K562 (cell line): Measurements from ENCODE around the gene TCHP. TPM values are rescaled to one million over a fixed set of nuclear protein-coding genes. Genes with fewer than 3 reads are reported as not detected.

Experiments
- BRD9 ChIP-seq: fragments of 450-650 bp; IDR thresholded peaks from 2 replicates; pipeline ENCODE4 v1.6.1; 2018; ENCODE audit warnings: low read depth; ENCODE audit not compliant: partially characterized antibody
- DIDO1 ChIP-seq: fragments of 450-650 bp; IDR thresholded peaks from 2 replicates; pipeline ENCODE4 v1.6.1; 2016; ENCODE audit warnings: low read depth, missing biosample characterization, missing genetic modification characterization
- FOXP4 ChIP-seq: sonication (generic); formaldehyde crosslinking; IDR thresholded peaks from 2 replicates; pipeline ENCODE4 v1.8.0; 2022; ENCODE audit warnings: mild to moderate bottlenecking, missing genetic modification reagents, borderline replicate concordance
- HNRNPK ChIP-seq: fragments of 200-400 bp; formaldehyde crosslinking; IDR thresholded peaks from one replicate; pipeline ENCODE4 v1.6.1; 2018; ENCODE audit warnings: mild to moderate bottlenecking, low read depth, low read length; ENCODE audit not compliant: poor library complexity, severe bottlenecking
- HOMEZ ChIP-seq: fragments of 250-450 bp; sonication (Bioruptor Pico); IDR thresholded peaks from 2 replicates; pipeline ENCODE4 v1.4.0; 2020; ENCODE audit warnings: mild to moderate bottlenecking, moderate library complexity
- KAT7 ChIP-seq: sonication (generic); formaldehyde crosslinking; IDR thresholded peaks from 2 replicates; pipeline ENCODE4 v1.8.0; 2022; ENCODE audit warnings: missing genetic modification reagents, mild to moderate bottlenecking, borderline replicate concordance
- KLF16 ChIP-seq: IDR thresholded peaks from 2 replicates; pipeline ENCODE4 v1.6.1; 2016; ENCODE audit warnings: antibody characterized with exemption
- MED1 ChIP-seq: sonication (generic); formaldehyde crosslinking; IDR thresholded peaks from 2 replicates; pipeline ENCODE4 v1.8.1; 2023; ENCODE audit warnings: missing genetic modification reagents, borderline replicate concordance
- PRPF4 ChIP-seq: fragments of 200-400 bp; formaldehyde crosslinking; IDR thresholded peaks from one replicate; pipeline ENCODE4 v1.6.1; 2017; ENCODE audit warnings: low read length, low read depth, mild to moderate bottlenecking; ENCODE audit not compliant: insufficient read depth, poor library complexity, severe bottlenecking
- SREBF1 ChIP-seq: fragments of 150-350 bp; IDR thresholded peaks from 2 replicates; pipeline ENCODE4 v1.6.1; 2014; ENCODE audit warnings: antibody characterized with exemption, low read depth, low read length, borderline replicate concordance
- WHSC1 ChIP-seq: IDR thresholded peaks from one replicate; pipeline ENCODE4 v1.6.1; 2012; ENCODE audit warnings: low read length, control low read depth, inconsistent platforms
- ZNF551 ChIP-seq: fragments of 250-450 bp; sonication (Bioruptor Pico); IDR thresholded peaks from 2 replicates; pipeline ENCODE4 v1.5.0; 2021; ENCODE audit warnings: mild to moderate bottlenecking, moderate library complexity
- ZNF766 ChIP-seq: fragments of 200-800 bp; sonication (Bioruptor generic); conservative IDR thresholded peaks from 2 replicates; pipeline ENCODE4 v1.6.1; 2016; ENCODE audit warnings: missing genetic modification characterization, missing compliant biosample characterization
- polyA plus RNA-seq, 8 experiments: library from polyadenylated mRNA; depleted of rRNA in 4 of 8; stranded (reverse) in 5 of 8; unstranded in 3 of 8; fragments of >200 nt; fragmentation: Nextera tagmentation in 2 of 8; fragmentation: Illumina TruSeq in 1 of 8; extraction: Ambion mirVana in 2 of 8; extraction: Trizol in 1 of 8; gene quantifications; 2 replicates each; pipeline versions ENCODE4 v1.2.1 to v1.2.3, GENCODE V29; 2011 to 2014; ENCODE audit warnings: inconsistent platforms in 1 of 8, missing spikeins in 1 of 8
- total RNA-seq, 7 experiments: library from RNA; depleted of rRNA in 6 of 7; stranded (reverse); fragments of >200 nt in 6 of 7; fragmentation: Illumina TruSeq in 2 of 7; extraction: Trizol in 2 of 7; gene quantifications; 2 replicates each; pipeline versions ENCODE4 v1.2.1 to v1.2.3, GENCODE V29; 2011 to 2021; ENCODE audit warnings: low replicate concordance in 1 of 7
- TF ChIP-seq, protein P1 (sequence below), 2 experiments: fragments of 450-650 bp; formaldehyde crosslinking in 1 of 2; IDR thresholded peaks; 2 replicates each; pipeline versions ENCODE4 v1.4.0 to v1.6.1; 2014 to 2020; ENCODE audit warnings: mild to moderate bottlenecking in 2 of 2, borderline replicate concordance in 1 of 2, low read depth in 1 of 2

The TCHP gene
- total and polyA plus RNA-seq, 9 of the 15 experiments (the other 6 are each of a cell fraction or from before 2014, with no cell fraction given): 3.4 to 30.4 (median 19.7) TPM

DNA sequence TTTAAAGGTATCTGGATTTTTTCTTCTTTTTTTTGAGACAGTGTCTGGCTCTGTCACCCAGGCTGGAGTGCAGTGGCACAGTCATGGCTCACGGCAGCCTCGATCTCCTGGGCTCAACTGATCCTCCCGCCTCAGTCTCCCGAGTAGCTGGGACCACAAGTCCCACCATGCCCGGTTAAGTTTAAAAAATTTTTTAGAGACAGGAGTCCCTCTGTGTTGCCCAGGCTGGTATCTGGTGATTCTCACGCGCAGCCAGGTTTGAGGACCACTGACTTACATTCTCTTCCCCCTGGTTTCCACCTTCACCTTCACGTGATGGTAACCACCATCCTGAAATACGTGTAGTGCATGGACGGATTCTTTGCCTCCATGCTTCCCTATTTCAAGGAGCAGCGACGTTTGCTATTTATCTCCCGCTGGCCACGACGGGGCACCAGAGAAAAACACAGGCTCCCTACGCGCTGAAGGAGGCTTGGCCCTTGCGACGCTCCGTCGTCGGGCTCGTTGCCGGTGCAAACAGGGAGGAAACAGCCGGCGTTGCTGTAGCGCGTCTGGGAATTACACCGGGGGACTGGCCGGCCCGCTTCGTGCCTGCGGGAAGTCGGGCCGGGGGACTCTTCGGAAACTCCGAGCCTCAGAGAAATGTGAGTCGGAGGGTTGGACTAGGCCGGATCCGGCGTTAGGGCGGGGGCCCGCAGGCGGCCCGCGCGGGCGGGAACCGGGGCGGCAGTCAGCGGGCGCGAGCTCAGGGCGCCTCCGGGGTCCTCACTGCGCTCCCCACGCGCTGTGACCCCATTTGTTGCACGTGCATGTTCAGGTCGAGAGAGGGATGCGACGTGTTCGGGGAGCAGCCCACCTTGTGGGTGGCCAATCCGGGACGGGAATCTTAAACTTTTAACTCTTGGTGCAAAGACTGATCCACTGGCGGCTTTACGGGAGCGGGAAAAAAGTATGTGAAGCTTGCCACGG, at the start of gene TCHP (continued):
- TF ChIP-seq, protein P1, sequence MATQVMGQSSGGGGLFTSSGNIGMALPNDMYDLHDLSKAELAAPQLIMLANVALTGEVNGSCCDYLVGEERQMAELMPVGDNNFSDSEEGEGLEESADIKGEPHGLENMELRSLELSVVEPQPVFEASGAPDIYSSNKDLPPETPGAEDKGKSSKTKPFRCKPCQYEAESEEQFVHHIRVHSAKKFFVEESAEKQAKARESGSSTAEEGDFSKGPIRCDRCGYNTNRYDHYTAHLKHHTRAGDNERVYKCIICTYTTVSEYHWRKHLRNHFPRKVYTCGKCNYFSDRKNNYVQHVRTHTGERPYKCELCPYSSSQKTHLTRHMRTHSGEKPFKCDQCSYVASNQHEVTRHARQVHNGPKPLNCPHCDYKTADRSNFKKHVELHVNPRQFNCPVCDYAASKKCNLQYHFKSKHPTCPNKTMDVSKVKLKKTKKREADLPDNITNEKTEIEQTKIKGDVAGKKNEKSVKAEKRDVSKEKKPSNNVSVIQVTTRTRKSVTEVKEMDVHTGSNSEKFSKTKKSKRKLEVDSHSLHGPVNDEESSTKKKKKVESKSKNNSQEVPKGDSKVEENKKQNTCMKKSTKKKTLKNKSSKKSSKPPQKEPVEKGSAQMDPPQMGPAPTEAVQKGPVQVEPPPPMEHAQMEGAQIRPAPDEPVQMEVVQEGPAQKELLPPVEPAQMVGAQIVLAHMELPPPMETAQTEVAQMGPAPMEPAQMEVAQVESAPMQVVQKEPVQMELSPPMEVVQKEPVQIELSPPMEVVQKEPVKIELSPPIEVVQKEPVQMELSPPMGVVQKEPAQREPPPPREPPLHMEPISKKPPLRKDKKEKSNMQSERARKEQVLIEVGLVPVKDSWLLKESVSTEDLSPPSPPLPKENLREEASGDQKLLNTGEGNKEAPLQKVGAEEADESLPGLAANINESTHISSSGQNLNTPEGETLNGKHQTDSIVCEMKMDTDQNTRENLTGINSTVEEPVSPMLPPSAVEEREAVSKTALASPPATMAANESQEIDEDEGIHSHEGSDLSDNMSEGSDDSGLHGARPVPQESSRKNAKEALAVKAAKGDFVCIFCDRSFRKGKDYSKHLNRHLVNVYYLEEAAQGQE (IDR thresholded peaks at IDR 0.05; ENCODE audit: borderline replicate concordance): 0 out of 2 replicates have a peak, but pooled peaks have one; percentile 46
- TF ChIP-seq, protein P1 (CRISPR knock-in tag; IDR thresholded peaks at IDR 0.05; ENCODE audit: low read depth): 0 out of 2 replicates have a peak, but pooled peaks have one; percentile 21
- TF ChIP-seq DIDO1 (tag) (0 out of 2 replicates have a peak, but pooled peaks have one; percentile 66), ZNF551 (no peak), BRD9 (peak; percentile 78), PRPF4 (no peak), MED1 (CRISPR knock-in tag) (no peak), HOMEZ (CRISPR knock-in tag) (no peak), FOXP4 (CRISPR knock-in tag) (no peak; the same call in 1 of the 2 replicates), WHSC1 (no peak), KAT7 (CRISPR knock-in tag) (no peak; the same call in 1 of the 2 replicates), HNRNPK (no peak), SREBF1 (no peak), ZNF766 (CRISPR knock-in tag) (no peak), KLF16 (peak; percentile 87)
